ENCODE results near the gene NXPH1. TPM values are rescaled to one million over a fixed set of nuclear protein-coding genes. Genes with fewer than 3 reads are reported as not detected.

The NXPH1 gene
- total RNA-seq, 1 donor from 2014 or later = not detected

- no peak for DNase-seq (ENCODE audit: extremely low read depth, low read depth, low spot score)
Observed at GRCh38 chr7:8491544-8492489, 58.4 kb downstream of the NXPH1 start.

DNA sequence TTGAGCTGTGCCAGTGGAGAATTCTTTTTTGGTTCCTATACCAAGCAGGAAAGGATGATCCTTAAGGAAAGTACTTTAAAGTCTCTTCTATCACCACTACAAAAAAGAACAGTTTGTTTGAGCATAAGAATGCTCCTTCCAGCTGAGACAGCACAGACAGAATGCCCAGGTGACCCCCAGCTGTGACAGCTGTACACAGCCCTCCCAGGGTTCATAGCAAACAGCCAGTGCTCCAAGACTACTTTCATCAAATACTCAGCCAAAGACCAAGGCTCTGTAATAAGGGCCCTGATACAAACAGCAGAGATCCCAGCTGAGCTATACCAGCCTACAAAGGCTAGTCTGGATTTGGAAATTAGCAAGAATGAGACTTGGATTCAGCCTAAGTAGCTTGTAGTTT, 65.7 kb downstream of the NXPH1 start:
- DNase-seq (ENCODE audit: extremely low read depth, low read depth, low spot score) = no peak

DNA sequence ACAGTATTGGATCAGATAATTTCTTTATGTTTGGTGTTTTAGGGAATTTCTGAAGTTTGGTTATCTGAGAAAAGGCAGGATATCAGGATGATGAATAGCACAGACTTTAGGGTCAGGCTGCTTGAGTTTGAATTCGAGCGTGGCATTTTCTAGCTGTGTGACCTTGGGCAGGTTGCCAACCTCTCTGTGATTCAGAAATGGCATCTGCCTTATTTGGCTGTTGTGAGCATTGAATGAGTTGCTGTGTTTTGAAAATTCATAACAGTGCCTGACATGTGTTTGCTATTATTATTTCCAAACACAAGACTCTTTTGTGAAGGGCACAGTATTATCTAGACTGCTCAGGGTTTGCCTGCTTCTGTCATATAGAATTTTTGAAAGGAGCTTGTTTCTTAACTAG, 66.9 kb downstream of the NXPH1 start:
- no peak for DNase-seq (ENCODE audit: extremely low read depth, low read depth, low spot score)

GRCh38 chr7:8507566-8507965, 74.2 kb downstream of the NXPH1 start:
- DNase-seq (ENCODE audit: extremely low read depth, low read depth, low spot score) = no peak

- no peak for DNase-seq (ENCODE audit: extremely low read depth, low read depth, low spot score)
Observed at GRCh38 chr7:8509621-8510020, 76.2 kb downstream of the NXPH1 start.

DNA sequence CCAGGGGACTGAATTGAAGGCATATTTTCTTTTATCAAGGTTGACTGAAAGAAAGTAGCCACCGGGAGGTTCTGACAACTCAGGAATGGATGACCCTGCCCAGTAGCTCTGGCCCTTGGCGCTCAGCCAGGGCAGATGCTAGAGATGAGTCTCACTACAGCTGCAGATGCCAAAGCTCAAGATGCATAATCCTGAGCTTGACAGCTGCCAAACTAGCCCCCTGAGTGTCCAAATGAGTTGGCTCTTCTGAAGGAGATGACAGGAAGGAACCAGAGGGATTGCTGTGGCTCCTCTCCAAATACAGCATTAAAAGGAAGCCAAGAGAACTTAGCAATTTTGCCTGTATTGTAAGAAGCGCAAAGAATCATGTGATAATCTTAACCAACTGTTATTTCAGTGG, 78.4 kb downstream of the NXPH1 start:
- DNase-seq (ENCODE audit: extremely low read depth, low read depth, low spot score) = no peak

- DNase-seq (ENCODE audit: extremely low read depth, low read depth, low spot score) = no peak
Observed at GRCh38 chr7:8514781-8515519, 81.5 kb downstream of the NXPH1 start.

DNA sequence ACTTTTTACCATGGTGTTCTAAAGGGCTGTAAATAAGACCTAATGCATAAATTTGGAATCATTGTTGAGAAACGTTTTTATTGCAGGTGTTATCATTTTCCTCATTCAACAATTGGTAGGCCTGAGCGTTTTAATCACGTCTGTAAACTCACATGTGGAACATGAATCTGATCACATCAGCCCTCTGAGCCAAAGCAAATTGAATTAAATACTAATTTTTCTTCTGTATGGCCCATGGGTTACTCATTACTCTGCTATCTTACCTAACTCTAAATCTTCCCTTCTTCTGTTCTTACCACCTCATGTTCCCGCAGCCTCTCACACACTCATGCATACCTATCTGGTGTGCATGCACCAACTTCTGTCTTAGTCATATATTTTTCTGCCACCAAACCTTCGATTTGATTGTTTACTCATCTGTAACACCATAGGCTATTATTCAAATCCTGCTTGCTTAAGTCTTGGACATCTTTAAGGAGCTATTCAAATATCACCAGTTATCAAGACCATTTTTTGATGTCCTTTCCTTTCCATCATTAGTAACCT, 82.3 kb downstream of the NXPH1 start:
- DNase-seq (ENCODE audit: extremely low read depth, low read depth, low spot score) = no peak

DNA sequence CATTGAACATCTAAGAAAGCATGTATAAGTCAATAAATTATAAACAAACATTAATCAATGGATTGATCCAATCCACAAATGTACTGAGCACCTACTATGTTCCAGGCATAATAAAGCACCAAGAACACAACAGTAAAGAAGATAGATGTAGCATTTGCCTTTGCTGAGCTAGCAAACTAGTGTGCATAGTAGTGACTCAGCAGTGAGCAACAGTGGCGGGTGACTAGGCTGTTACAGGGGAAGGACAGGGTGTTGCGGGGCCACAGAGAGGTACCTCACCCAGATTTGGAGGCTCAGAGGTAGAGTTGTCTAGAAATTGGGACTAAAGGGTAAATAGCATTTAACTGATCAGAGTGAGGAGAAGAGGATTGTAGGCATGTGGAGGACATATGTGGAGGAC, 83.6 kb downstream of the NXPH1 start:
- no peak for DNase-seq (ENCODE audit: extremely low read depth, low read depth, low spot score)

- DNase-seq (ENCODE audit: extremely low read depth, low read depth, low spot score) = no peak
Observed at GRCh38 chr7:8528311-8528710, 94.9 kb downstream of the NXPH1 start.

DNA sequence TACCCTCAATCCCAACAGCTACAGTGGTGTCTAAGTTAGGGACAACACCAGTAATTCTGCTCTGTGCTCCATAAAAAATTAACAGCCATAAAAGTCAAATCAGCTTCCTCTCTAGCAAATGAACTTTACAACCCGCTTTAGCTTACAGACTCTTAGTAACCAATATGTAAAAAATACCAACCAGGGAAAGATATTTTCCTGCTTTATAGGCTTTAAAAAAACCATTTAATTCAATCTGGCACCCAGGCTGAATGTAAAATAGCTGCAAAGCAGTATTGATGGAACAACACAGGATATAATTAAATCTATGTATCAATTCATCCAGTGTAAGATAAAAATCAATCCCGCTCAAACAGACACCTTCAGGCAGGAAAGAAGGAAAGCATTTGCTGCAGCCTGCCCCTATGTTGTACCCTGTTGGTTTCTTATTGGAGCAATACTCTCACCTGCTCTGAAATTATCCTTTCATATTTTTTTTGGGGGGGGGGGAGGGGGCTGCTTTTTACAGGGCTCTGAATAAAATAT, 98.6 kb downstream of the NXPH1 start:
- DNase-seq (ENCODE audit: extremely low read depth, low read depth, low spot score) = no peak

DNA sequence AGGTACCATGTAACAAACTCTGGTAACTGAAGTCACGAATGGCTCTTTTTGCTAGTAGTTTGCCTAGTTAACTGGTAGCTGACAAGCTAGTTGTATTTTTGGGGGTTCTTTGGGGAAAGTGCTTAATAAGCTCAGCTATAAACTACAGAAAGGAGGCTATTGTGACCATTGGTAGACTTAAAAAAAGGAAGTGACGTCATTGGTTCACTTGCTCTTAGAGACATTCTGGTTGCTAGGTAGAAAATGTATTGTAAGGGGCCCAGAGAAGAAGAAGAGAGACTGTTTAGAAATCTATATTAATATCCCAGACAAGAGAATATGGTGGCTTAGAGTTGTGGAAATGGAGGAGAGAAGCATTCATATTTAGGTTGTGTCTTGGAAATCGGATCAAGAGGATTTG, 103.0 kb downstream of the NXPH1 start:
- no peak for DNase-seq (ENCODE audit: extremely low read depth, low read depth, low spot score)

GRCh38 chr7:8549046-8549445, 115.6 kb downstream of the NXPH1 start:
- DNase-seq (ENCODE audit: extremely low read depth, low read depth, low spot score) = no peak

GRCh38 chr7:8560501-8560900, 127.1 kb downstream of the NXPH1 start:
- DNase-seq (ENCODE audit: extremely low read depth, low read depth, low spot score) = no peak

DNA sequence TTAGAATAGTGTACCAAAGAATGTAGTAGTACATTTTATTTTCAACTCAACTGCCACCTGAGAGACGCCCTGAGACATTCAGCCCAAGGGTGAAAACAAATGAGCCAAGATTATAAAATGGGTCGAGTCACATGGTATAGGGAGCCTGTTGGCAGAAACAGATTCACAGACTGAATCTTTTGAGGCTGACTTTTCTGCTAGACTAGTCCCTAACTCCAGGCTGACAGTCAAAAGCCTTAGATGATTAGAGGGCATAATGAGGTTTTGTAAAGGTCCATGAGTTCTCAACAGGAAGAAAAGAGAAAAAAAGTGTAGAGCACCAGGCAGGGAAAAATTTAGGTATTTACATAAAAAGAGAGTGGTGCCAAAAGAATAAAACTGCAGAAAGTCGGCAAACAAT, 128.0 kb downstream of the NXPH1 start:
- DNase-seq (ENCODE audit: extremely low read depth, low read depth, low spot score) = no peak

GRCh38 chr7:8564281-8564680, 130.9 kb downstream of the NXPH1 start:
- no peak for DNase-seq (ENCODE audit: extremely low read depth, low read depth, low spot score)

DNA sequence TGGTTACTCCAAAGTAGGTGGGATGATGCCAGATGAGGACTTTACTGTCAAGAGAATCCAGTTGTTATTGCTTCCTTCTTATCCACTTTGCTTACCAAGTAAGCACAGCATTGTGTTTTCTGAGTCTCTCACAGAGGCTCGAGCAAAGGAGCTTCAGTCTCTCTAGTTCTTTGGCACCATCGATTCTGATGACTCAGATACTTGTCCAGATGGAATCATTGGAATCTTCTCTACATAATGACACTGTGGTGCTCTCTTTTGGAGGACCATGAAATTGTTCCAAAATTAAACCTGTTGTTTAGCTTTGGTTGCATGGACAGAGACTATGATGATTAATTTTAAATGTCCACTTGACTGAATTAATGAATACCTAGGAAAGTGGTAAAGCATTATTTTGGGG, 132.6 kb downstream of the NXPH1 start:
- no peak for DNase-seq (ENCODE audit: extremely low read depth, low read depth, low spot score)

- no peak for DNase-seq (ENCODE audit: extremely low read depth, low read depth, low spot score)
Observed at GRCh38 chr7:8567626-8568025, 134.2 kb downstream of the NXPH1 start.

- DNase-seq (ENCODE audit: extremely low read depth, low read depth, low spot score) = no peak
Observed at GRCh38 chr7:8579661-8580194, 146.3 kb downstream of the NXPH1 start.

DNA sequence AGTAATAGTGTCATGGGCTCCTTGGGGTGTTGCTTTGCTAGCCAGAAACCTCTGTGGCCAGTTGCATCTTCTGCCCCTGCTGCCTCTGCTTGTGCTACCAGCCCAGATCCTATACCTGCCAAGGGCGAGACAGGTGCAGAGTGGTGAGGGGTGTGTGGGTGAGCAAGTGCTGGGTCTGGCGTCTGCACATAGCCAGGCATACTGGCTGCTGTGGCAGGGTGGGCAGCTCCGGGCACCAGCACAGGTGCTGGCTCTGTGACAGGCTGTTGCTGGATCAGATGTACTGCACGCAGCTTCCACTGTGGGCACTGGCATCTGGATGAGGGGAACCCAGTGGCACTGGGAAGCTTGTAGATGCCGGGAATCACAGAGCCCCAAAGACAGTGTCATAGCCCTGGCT, 148.4 kb downstream of the NXPH1 start:
- DNase-seq (ENCODE audit: extremely low read depth, low read depth, low spot score) = no peak

GRCh38 chr7:8582728-8583127, 149.3 kb downstream of the NXPH1 start:
- DNase-seq (ENCODE audit: extremely low read depth, low read depth, low spot score) = no peak

Measured in glomerular endothelial cell (primary cell).